IPS-11a (cell line): ENCODE data around the gene ITPRIP.
A peak's percentile ranks its signal among the peaks of the same experiment; 100 is the strongest.

ENCODE experiments used
- H3K4me3 ChIP-seq: one replicate; pipeline ENCODE4 v1.5.1; 2013; ENCODE audit warnings: low read depth, low read length, control low read depth

ITPRIP gene

GRCh38 chr10:104342941-104343411 is 4.7 kb upstream of the ITPRIP start:
- H3K4me3 ChIP-seq: no peak overlapping the region

GRCh38 chr10:104340641-104341040 is 2.4 kb upstream of the ITPRIP start:
- no peak overlapping the region for H3K4me3 ChIP-seq

GRCh38 chr10:104340111-104340526 is 1.9 kb upstream of the ITPRIP start:
- H3K4me3 ChIP-seq: no peak overlapping the region

GRCh38 chr10:104339469-104340110 is 1.3 kb upstream of the ITPRIP start:
- H3K4me3 ChIP-seq: peak overlapping the region; percentile 72

- peak overlapping the region; percentile 72 for H3K4me3 ChIP-seq
Observed at GRCh38 chr10:104337521-104337984, 712 bp downstream of the ITPRIP start.

GRCh38 chr10:104336821-104337467 is 1.3 kb downstream of the ITPRIP start:
- H3K4me3 ChIP-seq: peak overlapping the region; percentile 72

GRCh38 chr10:104334965-104335650 is 3.2 kb downstream of the ITPRIP start:
- no peak overlapping the region for H3K4me3 ChIP-seq

- no peak overlapping the region for H3K4me3 ChIP-seq
Observed at GRCh38 chr10:104334561-104334960, 3.7 kb downstream of the ITPRIP start.

GRCh38 chr10:104333728-104334373 is 4.4 kb downstream of the ITPRIP start:
- no peak overlapping the region for H3K4me3 ChIP-seq

GRCh38 chr10:104333032-104333727 is 5.1 kb downstream of the ITPRIP start:
- no peak overlapping the region for H3K4me3 ChIP-seq

GRCh38 chr10:104332243-104333031 is 5.8 kb downstream of the ITPRIP start:
- no peak overlapping the region for H3K4me3 ChIP-seq

- no peak overlapping the region for H3K4me3 ChIP-seq
Observed at GRCh38 chr10:104331208-104331838, 6.9 kb downstream of the ITPRIP start.

GRCh38 chr10:104330168-104331110 is 7.8 kb downstream of the ITPRIP start:
- H3K4me3 ChIP-seq: no peak overlapping the region

GRCh38 chr10:104329735-104330134 is 8.5 kb downstream of the ITPRIP start:
- no peak overlapping the region for H3K4me3 ChIP-seq

- no peak overlapping the region for H3K4me3 ChIP-seq
Observed at GRCh38 chr10:104328896-104329710, 9.2 kb downstream of the ITPRIP start.

GRCh38 chr10:104328646-104328895 is 9.7 kb downstream of the ITPRIP start:
- no peak overlapping the region for H3K4me3 ChIP-seq

- H3K4me3 ChIP-seq: no peak overlapping the region
Observed at GRCh38 chr10:104327745-104328645, 10.3 kb downstream of the ITPRIP start.
